Measurements from ENCODE around the gene RESF1. TPM values are rescaled to one million over a fixed set of nuclear protein-coding genes. Genes with fewer than 3 reads are reported as not detected.

The RESF1 gene, protein sequence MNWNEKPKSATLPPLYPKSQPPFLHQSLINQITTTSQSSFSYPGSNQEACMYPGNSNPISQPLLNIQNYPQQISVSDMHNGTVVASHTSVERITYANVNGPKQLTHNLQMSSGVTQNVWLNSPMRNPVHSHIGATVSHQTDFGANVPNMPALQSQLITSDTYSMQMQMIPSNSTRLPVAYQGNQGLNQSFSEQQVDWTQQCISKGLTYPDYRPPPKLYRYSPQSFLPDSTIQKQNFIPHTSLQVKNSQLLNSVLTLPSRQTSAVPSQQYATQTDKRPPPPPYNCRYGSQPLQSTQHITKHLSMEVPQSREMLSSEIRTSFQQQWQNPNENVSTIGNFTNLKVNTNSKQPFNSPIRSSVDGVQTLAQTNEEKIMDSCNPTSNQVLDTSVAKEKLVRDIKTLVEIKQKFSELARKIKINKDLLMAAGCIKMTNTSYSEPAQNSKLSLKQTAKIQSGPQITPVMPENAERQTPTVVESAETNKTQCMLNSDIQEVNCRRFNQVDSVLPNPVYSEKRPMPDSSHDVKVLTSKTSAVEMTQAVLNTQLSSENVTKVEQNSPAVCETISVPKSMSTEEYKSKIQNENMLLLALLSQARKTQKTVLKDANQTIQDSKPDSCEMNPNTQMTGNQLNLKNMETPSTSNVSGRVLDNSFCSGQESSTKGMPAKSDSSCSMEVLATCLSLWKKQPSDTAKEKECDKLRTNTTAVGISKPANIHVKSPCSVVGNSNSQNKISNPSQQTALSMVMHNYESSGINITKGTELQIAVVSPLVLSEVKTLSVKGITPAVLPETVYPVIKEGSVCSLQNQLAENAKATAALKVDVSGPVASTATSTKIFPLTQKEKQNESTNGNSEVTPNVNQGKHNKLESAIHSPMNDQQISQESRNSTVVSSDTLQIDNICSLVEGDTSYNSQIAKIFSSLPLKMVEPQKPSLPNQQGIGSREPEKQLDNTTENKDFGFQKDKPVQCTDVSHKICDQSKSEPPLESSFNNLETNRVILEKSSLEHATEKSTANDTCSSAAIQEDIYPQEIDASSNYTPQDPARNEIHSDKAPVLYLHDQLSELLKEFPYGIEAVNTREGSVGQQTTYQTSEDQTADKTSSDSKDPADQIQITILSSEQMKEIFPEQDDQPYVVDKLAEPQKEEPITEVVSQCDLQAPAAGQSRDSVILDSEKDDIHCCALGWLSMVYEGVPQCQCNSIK (N-terminal part only)
- polyA plus RNA-seq (2013, experiment 1 of 2) = 90.8 TPM
- 95.0 TPM for polyA plus RNA-seq (2013, experiment 2 of 2)

DNA sequence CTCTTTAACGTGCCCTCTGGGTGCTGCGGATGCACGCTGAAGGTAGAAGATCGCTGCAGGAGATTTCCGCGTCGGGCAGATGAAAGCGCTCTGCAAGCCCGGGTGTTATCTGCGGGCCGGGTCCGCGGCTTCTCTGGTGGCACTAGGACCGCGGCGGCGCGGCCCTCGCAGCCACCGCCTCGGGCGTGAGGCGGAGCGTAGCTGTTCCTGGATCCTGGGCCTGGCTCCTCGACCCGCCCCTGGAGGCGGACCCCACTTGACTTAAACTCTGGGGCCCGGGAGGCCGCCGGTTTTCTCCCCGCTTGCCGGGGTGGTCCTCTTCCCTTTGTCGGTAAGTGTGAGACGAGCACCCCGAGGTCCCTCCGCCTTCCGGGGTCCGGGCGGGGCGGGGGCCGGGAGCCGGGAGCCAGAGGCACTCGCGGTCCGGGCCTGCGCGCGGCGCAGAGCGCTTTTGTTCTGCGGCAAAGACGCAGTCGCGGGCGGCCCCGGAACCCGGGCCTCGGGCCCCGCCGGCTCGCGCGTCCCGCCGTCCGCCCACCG lies at the start of gene RESF1:
Gene RESF1 (plus strand): TSS at position 255 of the 540 bp plus-strand sequence. CDS start 21,541 bp downstream, outside the sequence.
- Histone ChIP-seq H3K36me3 (ENCODE audit: control insufficient read depth, insufficient read depth, low read length) (no peaks in the 10 kb centered on the region), H3K27me3 (ENCODE audit: insufficient read depth, low read length, poor library complexity) (no peaks in the 10 kb centered on the region), H3K4me1 (ENCODE audit: control insufficient read depth, low read depth, low read length) (peaks cover 2% of the 10 kb centered on the region), H2BK5ac (ENCODE audit: low read length) (peak within 1 kb of the TSS; percentile 81), H3K18ac (ENCODE audit: low read length) (peak within 1 kb of the TSS; percentile 98), H3K79me2 (ENCODE audit: control insufficient read depth, insufficient read depth, low read length) (peaks cover 46% of the 10 kb centered on the region), H2AK5ac (ENCODE audit: low read length) (no peak within 1 kb of the TSS), H3K9ac (ENCODE audit: low read length) (peak within 1 kb of the TSS; percentile 89), H2BK120ac (ENCODE audit: low read depth, low read length) (peak within 1 kb of the TSS; percentile 92), H3K27ac (ENCODE audit: low read depth, low read length) (peak within 1 kb of the TSS; percentile 93), H3K4ac (ENCODE audit: low read depth, low read length) (peak within 1 kb of the TSS; percentile 97), H3K79me1 (ENCODE audit: low read length) (peaks cover 1% of the 10 kb centered on the region), H3K56ac (ENCODE audit: low read length) (peak within 1 kb of the TSS; percentile 94), H3K4me2 (ENCODE audit: low read length) (peak within 1 kb of the TSS; percentile 63), H4K8ac (ENCODE audit: low read depth, low read length) (no peak within 1 kb of the TSS), H3K23ac (ENCODE audit: low read length) (peak within 1 kb of the TSS; percentile 90), H2BK15ac (replicated peaks; ENCODE audit: low read depth) (peak within 1 kb of the TSS; percentile 41), H4K5ac (ENCODE audit: low read length) (no peak within 1 kb of the TSS), H3K4me3 (ENCODE audit: low read length) (peak within 1 kb of the TSS; percentile 79)
- peak; percentile 99 for DNase-seq
- no CpG with 5 or more reads among the region's 67 CpGs for WGBS (ENCODE audit: extremely low coverage, insufficient coverage, low lambda C conversion rate)

DNA sequence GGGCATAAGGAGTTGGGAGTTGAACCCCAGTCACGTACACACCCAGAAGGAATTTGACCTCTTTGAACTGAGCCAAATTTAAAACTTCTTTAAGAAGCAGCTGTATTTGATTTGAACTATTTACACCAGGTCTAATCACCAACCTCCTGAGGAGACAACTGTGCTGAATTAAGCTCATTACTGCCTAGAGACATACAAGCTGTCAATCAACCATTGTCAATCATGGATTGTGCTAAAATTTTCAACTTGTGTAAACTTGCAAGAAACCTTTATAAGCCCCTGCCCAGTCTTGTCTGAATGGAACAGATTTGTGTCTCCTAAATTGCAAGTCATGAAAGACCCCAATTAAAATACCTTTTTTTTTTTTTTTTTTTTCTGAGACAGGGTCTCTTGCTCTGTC lies 44.3 kb upstream of the RESF1 start:
- H2AK5ac ChIP-seq (ENCODE audit: low read length) = no peak overlapping the region
- H3K36me3 ChIP-seq (ENCODE audit: control insufficient read depth, insufficient read depth, low read length) = no peaks in the 10 kb centered on the region
- no peak overlapping the region for H3K23ac ChIP-seq (ENCODE audit: low read length)
- H4K5ac ChIP-seq (ENCODE audit: low read length) = no peak overlapping the region
- no peak overlapping the region for H3K4me2 ChIP-seq (ENCODE audit: low read length)
- H2BK5ac ChIP-seq (ENCODE audit: low read length) = no peak overlapping the region
- no peaks in the 10 kb centered on the region for H3K79me2 ChIP-seq (ENCODE audit: control insufficient read depth, insufficient read depth, low read length)
- H3K4me1 ChIP-seq (ENCODE audit: control insufficient read depth, low read depth, low read length) = no peaks in the 10 kb centered on the region
- H3K27me3 ChIP-seq (ENCODE audit: insufficient read depth, low read length, poor library complexity) = no peaks in the 10 kb centered on the region
- H4K8ac ChIP-seq (ENCODE audit: low read depth, low read length) = no peak overlapping the region
- no peak overlapping the region for H3K4me3 ChIP-seq (ENCODE audit: low read length)
- no CpG with 5 or more reads among the region's 1 CpG for WGBS (ENCODE audit: extremely low coverage, insufficient coverage, low lambda C conversion rate)
- no peak overlapping the region for H3K56ac ChIP-seq (ENCODE audit: low read length)
- H3K18ac ChIP-seq (ENCODE audit: low read length) = no peak overlapping the region
- H2BK120ac ChIP-seq (ENCODE audit: low read depth, low read length) = no peak overlapping the region
- no peak overlapping the region for H3K27ac ChIP-seq (ENCODE audit: low read depth, low read length)
- no peaks in the 10 kb centered on the region for H3K79me1 ChIP-seq (ENCODE audit: low read length)
- H3K4ac ChIP-seq (ENCODE audit: low read depth, low read length) = no peak overlapping the region
- no peak overlapping the region for H3K9ac ChIP-seq (ENCODE audit: low read length)
- DNase-seq = no peak
- H2BK15ac ChIP-seq (replicated peaks; ENCODE audit: low read depth) = no peak overlapping the region

DNA sequence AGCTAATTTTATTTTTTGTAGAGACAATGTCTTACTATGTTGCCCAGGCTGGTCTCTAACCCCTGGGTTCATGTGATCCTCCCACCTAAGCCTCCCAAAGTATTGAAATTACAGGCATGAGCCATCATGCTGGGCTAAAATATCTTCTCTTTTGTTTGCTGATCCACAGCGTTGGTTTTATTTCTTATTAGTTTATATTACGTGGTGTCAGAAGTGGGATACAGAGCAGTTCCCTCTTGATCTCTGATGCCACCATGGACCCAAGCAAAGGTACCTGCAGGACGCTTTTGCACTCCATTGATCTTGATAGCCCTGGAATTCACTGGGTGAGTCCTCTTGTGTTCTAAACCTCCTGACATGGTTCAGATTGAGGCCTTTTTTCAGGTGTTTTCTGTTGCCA lies 43.8 kb upstream of the RESF1 start:
- no peaks in the 10 kb centered on the region for H3K36me3 ChIP-seq (ENCODE audit: control insufficient read depth, insufficient read depth, low read length)
- H3K9ac ChIP-seq (ENCODE audit: low read length) = no peak overlapping the region
- H3K23ac ChIP-seq (ENCODE audit: low read length) = no peak overlapping the region
- no peak overlapping the region for H2BK15ac ChIP-seq (replicated peaks; ENCODE audit: low read depth)
- H4K5ac ChIP-seq (ENCODE audit: low read length) = no peak overlapping the region
- H3K4me3 ChIP-seq (ENCODE audit: low read length) = no peak overlapping the region
- H3K18ac ChIP-seq (ENCODE audit: low read length) = no peak overlapping the region
- DNase-seq = no peak
- H3K79me2 ChIP-seq (ENCODE audit: control insufficient read depth, insufficient read depth, low read length) = no peaks in the 10 kb centered on the region
- H2BK120ac ChIP-seq (ENCODE audit: low read depth, low read length) = no peak overlapping the region
- H3K79me1 ChIP-seq (ENCODE audit: low read length) = no peaks in the 10 kb centered on the region
- H3K4ac ChIP-seq (ENCODE audit: low read depth, low read length) = no peak overlapping the region
- H4K8ac ChIP-seq (ENCODE audit: low read depth, low read length) = no peak overlapping the region
- H3K27me3 ChIP-seq (ENCODE audit: insufficient read depth, low read length, poor library complexity) = no peaks in the 10 kb centered on the region
- no peak overlapping the region for H3K4me2 ChIP-seq (ENCODE audit: low read length)
- H2BK5ac ChIP-seq (ENCODE audit: low read length) = no peak overlapping the region
- H3K27ac ChIP-seq (ENCODE audit: low read depth, low read length) = no peak overlapping the region
- H2AK5ac ChIP-seq (ENCODE audit: low read length) = no peak overlapping the region
- WGBS (ENCODE audit: extremely low coverage, insufficient coverage, low lambda C conversion rate) = no CpG with 5 or more reads among the region's 3 CpGs
- H3K4me1 ChIP-seq (ENCODE audit: control insufficient read depth, low read depth, low read length) = no peaks in the 10 kb centered on the region
- no peak overlapping the region for H3K56ac ChIP-seq (ENCODE audit: low read length)

DNA sequence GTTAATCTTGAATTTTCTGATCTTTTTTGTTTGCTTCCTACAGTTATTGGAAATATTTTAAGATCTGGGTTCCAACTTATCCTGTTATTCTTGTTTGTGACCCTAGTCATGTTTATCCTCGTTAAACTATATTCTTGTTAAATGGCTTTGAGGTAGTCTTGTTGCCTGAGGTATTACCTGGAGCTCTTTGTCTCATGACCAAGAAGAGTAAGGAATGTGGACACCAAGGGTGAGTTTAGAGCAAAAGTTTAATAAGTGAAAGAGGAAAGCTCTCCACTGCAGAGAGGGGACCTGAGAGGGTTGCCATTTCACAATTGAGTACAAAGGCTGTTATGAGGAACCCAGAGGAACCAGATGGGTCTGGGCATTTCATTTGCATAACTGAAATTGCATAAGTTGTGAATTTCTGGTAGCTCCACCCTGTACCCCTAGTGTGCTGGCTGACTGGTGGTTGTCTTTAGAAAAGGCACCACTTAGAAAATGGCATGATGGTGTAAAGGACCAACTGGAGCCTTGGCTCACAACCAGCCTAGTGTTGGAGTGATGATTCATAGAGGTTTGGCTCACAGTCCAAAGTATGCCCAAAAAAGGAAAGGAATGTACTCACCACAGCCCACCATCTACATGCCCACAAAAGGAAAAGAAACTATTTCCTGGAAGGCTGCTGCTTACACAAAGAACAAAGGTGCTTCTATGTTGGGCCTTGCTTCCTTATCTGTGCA lies 36.7 kb upstream of the RESF1 start:
- Histone ChIP-seq H3K18ac (ENCODE audit: low read length) (no peak overlapping the region), H3K4me2 (ENCODE audit: low read length) (no peak overlapping the region), H2BK5ac (ENCODE audit: low read length) (no peak overlapping the region), H4K8ac (ENCODE audit: low read depth, low read length) (no peak overlapping the region), H3K79me2 (ENCODE audit: control insufficient read depth, insufficient read depth, low read length) (no peaks in the 10 kb centered on the region), H3K36me3 (ENCODE audit: control insufficient read depth, insufficient read depth, low read length) (no peaks in the 10 kb centered on the region), H3K56ac (ENCODE audit: low read length) (no peak overlapping the region), H2AK5ac (ENCODE audit: low read length) (no peak overlapping the region), H3K4ac (ENCODE audit: low read depth, low read length) (no peak overlapping the region), H3K23ac (ENCODE audit: low read length) (no peak overlapping the region), H3K79me1 (ENCODE audit: low read length) (no peaks in the 10 kb centered on the region), H2BK120ac (ENCODE audit: low read depth, low read length) (no peak overlapping the region), H3K9ac (ENCODE audit: low read length) (no peak overlapping the region), H3K27ac (ENCODE audit: low read depth, low read length) (no peak overlapping the region), H3K4me3 (ENCODE audit: low read length) (no peak overlapping the region), H2BK15ac (replicated peaks; ENCODE audit: low read depth) (no peak overlapping the region), H3K27me3 (ENCODE audit: insufficient read depth, low read length, poor library complexity) (no peaks in the 10 kb centered on the region), H3K4me1 (ENCODE audit: control insufficient read depth, low read depth, low read length) (no peaks in the 10 kb centered on the region), H4K5ac (ENCODE audit: low read length) (no peak overlapping the region)
- WGBS (ENCODE audit: extremely low coverage, insufficient coverage, low lambda C conversion rate) = no CpG with 5 or more reads among the region's 1 CpG
- peak; percentile 37 for DNase-seq

DNA sequence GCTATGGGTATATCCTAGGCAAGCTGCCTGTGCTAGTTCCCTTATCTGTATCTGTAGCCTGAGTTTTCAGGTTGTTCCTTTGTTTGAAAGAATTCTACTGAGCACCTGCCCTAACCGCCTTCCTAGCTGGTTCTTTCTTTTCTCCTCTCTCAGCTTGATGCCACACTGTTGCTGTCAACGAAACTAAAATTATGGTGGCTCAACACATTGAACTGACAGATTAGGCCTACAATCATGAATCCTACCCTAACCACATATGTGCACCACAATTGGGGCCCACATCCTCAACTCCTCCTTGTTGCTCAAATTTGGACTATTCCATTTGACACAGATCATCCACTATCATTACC lies 36.2 kb upstream of the RESF1 start:
- H3K4me1 ChIP-seq (ENCODE audit: control insufficient read depth, low read depth, low read length) = no peaks in the 10 kb centered on the region
- no peak overlapping the region for H3K4me3 ChIP-seq (ENCODE audit: low read length)
- no peak overlapping the region for H4K8ac ChIP-seq (ENCODE audit: low read depth, low read length)
- H3K4ac ChIP-seq (ENCODE audit: low read depth, low read length) = no peak overlapping the region
- no peak overlapping the region for H3K23ac ChIP-seq (ENCODE audit: low read length)
- no peaks in the 10 kb centered on the region for H3K27me3 ChIP-seq (ENCODE audit: insufficient read depth, low read length, poor library complexity)
- H3K9ac ChIP-seq (ENCODE audit: low read length) = no peak overlapping the region
- no peaks in the 10 kb centered on the region for H3K79me2 ChIP-seq (ENCODE audit: control insufficient read depth, insufficient read depth, low read length)
- H2BK120ac ChIP-seq (ENCODE audit: low read depth, low read length) = no peak overlapping the region
- H3K18ac ChIP-seq (ENCODE audit: low read length) = no peak overlapping the region
- no peaks in the 10 kb centered on the region for H3K79me1 ChIP-seq (ENCODE audit: low read length)
- no CpG with 5 or more reads among the region's 2 CpGs for WGBS (ENCODE audit: extremely low coverage, insufficient coverage, low lambda C conversion rate)
- H3K27ac ChIP-seq (ENCODE audit: low read depth, low read length) = no peak overlapping the region
- peak; percentile 21 for DNase-seq
- no peak overlapping the region for H4K5ac ChIP-seq (ENCODE audit: low read length)
- no peak overlapping the region for H2AK5ac ChIP-seq (ENCODE audit: low read length)
- H3K56ac ChIP-seq (ENCODE audit: low read length) = no peak overlapping the region
- no peak overlapping the region for H2BK5ac ChIP-seq (ENCODE audit: low read length)
- no peak overlapping the region for H3K4me2 ChIP-seq (ENCODE audit: low read length)
- no peaks in the 10 kb centered on the region for H3K36me3 ChIP-seq (ENCODE audit: control insufficient read depth, insufficient read depth, low read length)
- no peak overlapping the region for H2BK15ac ChIP-seq (replicated peaks; ENCODE audit: low read depth)
